ENCODE data around the gene PSMD5. TPM values are rescaled to one million over a fixed set of nuclear protein-coding genes. Genes with fewer than 3 reads are reported as not detected.

PSMD5 gene
- total and polyA plus RNA-seq, 10 of the 15 experiments (the other 5 are each of a cell fraction or from before 2014, with no cell fraction given): 8.8 to 47.7 (median 25.1) TPM

DNA sequence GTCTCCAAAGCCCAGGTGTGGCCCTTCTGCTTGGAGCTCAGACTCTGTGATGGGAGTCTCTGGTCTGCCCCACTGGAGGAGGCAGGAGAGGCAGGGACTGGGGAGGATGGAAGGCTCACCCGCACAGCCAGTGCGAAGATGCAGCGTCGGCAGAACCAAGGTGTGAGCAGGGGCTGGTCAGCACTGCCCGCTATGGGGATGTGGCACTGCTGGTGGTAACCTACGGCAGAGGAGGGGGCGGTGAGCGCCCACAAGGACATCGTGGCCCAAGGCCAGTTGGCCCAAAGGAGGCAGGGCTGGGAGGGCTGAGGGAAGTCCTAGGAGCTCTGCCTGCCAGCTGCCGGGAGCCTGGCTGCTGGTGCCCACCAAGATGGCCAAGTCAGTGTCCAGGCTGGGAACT is 27.0 kb upstream of the PSMD5 start:
- ChIA-PET CTCF (interaction anchor here (0.5 to 6.0 kb wide), 23 partner anchors 9 to 408 kb away, joined by 3 to 70 read pairs (median 6); partner anchors contain the start of gene TRAF1), RAD21 (ENCODE audit: unreplicated experiment) (interaction anchor here (0.8 to 3.7 kb wide), 11 partner anchors 27 to 190 kb away, joined by 3 to 34 read pairs (median 5); partner anchors contain the start of gene TRAF1), SMC1A (ENCODE audit: uncharacterized antibody, unreplicated experiment) (interaction anchor here (0.7 to 4.6 kb wide), 15 partner anchors 17 to 190 kb away, joined by 3 to 57 read pairs (median 5); no protein-coding TSS in a partner anchor), POLR2A (interaction anchor here (0.7 to 1.7 kb wide), 9 partner anchors 9 to 65 kb away, joined by 3 to 6 read pairs (median 3); partner anchors contain the start of gene TRAF1)
- intact Hi-C loops (cut with micrococcal nuclease; ENCODE audit: unreplicated experiment) (loop anchor here (2.0 kb wide), 2 partner anchors 27 to 67 kb away; partner anchors contain the start of gene PSMD5), in situ Hi-C loops (cut with MboI) (loop anchor here (5.0 kb wide), 1 partner anchor 68 kb away; no protein-coding TSS in a partner anchor)
- no TSS peak for BruUV-seq (replicated peaks)
- Histone ChIP-seq H3K4me2 (ENCODE audit: control insufficient read depth, insufficient read depth) (peak overlapping the region; percentile 94), H2AFZ (ENCODE audit: control insufficient read depth, low read depth, low read length) (no peak overlapping the region), H3K4me1 (ENCODE audit: control insufficient read depth, insufficient read depth, low read length) (peaks cover 11% of the 10 kb centered on the region), H3K27ac (ENCODE audit: control insufficient read depth, insufficient read depth) (no peak overlapping the region), H3K9me3 (replicated peaks; ENCODE audit: control insufficient read depth, insufficient read depth, low read length) (no peaks in the 10 kb centered on the region), H3K79me2 (ENCODE audit: control insufficient read depth, insufficient read depth, low read length) (peaks cover 3% of the 10 kb centered on the region), H3K4me3 (no peak overlapping the region), H3K27me3 (replicated peaks in 1 of 2; ENCODE audit: control insufficient read depth in 2 of 2, insufficient read depth in 2 of 2, low read length in 1 of 2) (no peaks in the 10 kb centered on the region), H3K9ac (ENCODE audit: control insufficient read depth, insufficient read depth, low read length) (no peak overlapping the region), H4K20me1 (ENCODE audit: control insufficient read depth, insufficient read depth) (no peaks in the 10 kb centered on the region), H3K36me3 (ENCODE audit: control insufficient read depth in 2 of 2, insufficient read depth in 2 of 2, low read length in 1 of 2) (peaks cover 24 to 37% of the 10 kb centered on the region in 2 experiments)
- TF ChIP-seq, protein P1, sequence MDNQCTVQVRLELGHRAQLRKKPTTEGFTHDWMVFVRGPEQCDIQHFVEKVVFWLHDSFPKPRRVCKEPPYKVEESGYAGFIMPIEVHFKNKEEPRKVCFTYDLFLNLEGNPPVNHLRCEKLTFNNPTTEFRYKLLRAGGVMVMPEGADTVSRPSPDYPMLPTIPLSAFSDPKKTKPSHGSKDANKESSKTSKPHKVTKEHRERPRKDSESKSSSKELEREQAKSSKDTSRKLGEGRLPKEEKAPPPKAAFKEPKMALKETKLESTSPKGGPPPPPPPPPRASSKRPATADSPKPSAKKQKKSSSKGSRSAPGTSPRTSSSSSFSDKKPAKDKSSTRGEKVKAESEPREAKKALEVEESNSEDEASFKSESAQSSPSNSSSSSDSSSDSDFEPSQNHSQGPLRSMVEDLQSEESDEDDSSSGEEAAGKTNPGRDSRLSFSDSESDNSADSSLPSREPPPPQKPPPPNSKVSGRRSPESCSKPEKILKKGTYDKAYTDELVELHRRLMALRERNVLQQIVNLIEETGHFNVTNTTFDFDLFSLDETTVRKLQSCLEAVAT (IDR thresholded peaks at IDR 0.05): peak; percentile 82
- TF ChIP-seq EP300 (IDR thresholded peaks at IDR 0.05; ENCODE audit: borderline replicate concordance in 1 of 2, control insufficient read depth in 1 of 2, low read depth in 2 of 2, low read length in 2 of 2): no peak
- no peak for FAIRE-seq
- no peak for ATAC-seq
- no peak for DNase-seq (ENCODE audit: low read depth, low spot score)
- WGBS (ENCODE audit: insufficient coverage, insufficient replicate concordance, low lambda C conversion rate, missing lambda C conversion rate): 93% methylated on average over 10 of the region's 10 CpGs

DNA sequence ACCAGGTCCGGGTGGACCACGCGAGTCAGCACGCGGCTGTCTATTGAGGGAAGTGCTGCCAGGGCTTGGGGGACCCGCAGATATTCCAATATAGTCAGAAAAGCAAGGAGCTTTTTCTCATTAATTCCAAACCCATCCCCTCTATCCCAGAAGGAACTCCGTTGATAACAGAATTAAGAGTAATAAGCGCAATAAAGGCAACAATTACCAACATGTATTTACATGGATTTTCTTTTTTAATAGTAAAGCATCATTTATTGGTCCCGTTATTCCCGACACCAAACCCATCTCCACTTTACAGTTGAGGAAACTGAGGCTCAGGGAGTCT is 26.6 kb upstream of the PSMD5 start:
- H2AFZ ChIP-seq (ENCODE audit: control insufficient read depth, low read depth, low read length): peak overlapping the region; percentile 89
- no peak for ATAC-seq
- WGBS (ENCODE audit: insufficient coverage, insufficient replicate concordance, low lambda C conversion rate, missing lambda C conversion rate): 26% methylated on average over 10 of the region's 10 CpGs
- H3K79me2 ChIP-seq (ENCODE audit: control insufficient read depth, insufficient read depth, low read length): peaks cover under 1% of the 10 kb centered on the region
- H4K20me1 ChIP-seq (ENCODE audit: control insufficient read depth, insufficient read depth): no peaks in the 10 kb centered on the region
- no peak for FAIRE-seq
- ChIA-PET CTCF (interaction anchor here (0.5 to 6.0 kb wide), 28 partner anchors 9 to 408 kb away, joined by 3 to 70 read pairs (median 4); partner anchors contain the start of gene TRAF1), SMC1A (ENCODE audit: uncharacterized antibody, unreplicated experiment) (interaction anchor here (0.7 to 4.6 kb wide), 14 partner anchors 17 to 191 kb away, joined by 3 to 57 read pairs (median 5); no protein-coding TSS in a partner anchor), RAD21 (ENCODE audit: unreplicated experiment) (interaction anchor here (0.7 to 3.7 kb wide), 12 partner anchors 18 to 191 kb away, joined by 3 to 34 read pairs (median 4); partner anchors contain the start of gene TRAF1), POLR2A (interaction anchor here (0.7 to 2.4 kb wide), 9 partner anchors 9 to 65 kb away, joined by 3 to 11 read pairs (median 3); partner anchors contain the start of gene TRAF1)
- peak overlapping the region; percentile 94 for H3K4me2 ChIP-seq (ENCODE audit: control insufficient read depth, insufficient read depth)
- intact Hi-C loops (cut with micrococcal nuclease; ENCODE audit: unreplicated experiment) (loop anchor here (2.0 kb wide), 2 partner anchors 27 to 67 kb away; partner anchors contain the start of gene PSMD5), in situ Hi-C loops (cut with MboI) (no loop called here)
- H3K27me3 ChIP-seq (replicated peaks in 1 of 2; ENCODE audit: control insufficient read depth in 2 of 2, insufficient read depth in 2 of 2, low read length in 1 of 2): no peaks in the 10 kb centered on the region
- H3K9me3 ChIP-seq (replicated peaks; ENCODE audit: control insufficient read depth, insufficient read depth, low read length): no peaks in the 10 kb centered on the region
- peak overlapping the region; percentile 61 for H3K27ac ChIP-seq (ENCODE audit: control insufficient read depth, insufficient read depth)
- TSS peak; percentile 74 for BruUV-seq (replicated peaks)
- TF ChIP-seq NR2F1 (conservative IDR thresholded peaks at IDR 0.05): 0 out of 2 replicates have a peak, but pooled peaks have one; percentile 3
- TF ChIP-seq IKZF1 (conservative IDR thresholded peaks at IDR 0.05): 0 out of 2 replicates have a peak, but pooled peaks have one; percentile 24
- TF ChIP-seq, protein P1 (IDR thresholded peaks at IDR 0.05): no peak
- TF ChIP-seq, protein P2, sequence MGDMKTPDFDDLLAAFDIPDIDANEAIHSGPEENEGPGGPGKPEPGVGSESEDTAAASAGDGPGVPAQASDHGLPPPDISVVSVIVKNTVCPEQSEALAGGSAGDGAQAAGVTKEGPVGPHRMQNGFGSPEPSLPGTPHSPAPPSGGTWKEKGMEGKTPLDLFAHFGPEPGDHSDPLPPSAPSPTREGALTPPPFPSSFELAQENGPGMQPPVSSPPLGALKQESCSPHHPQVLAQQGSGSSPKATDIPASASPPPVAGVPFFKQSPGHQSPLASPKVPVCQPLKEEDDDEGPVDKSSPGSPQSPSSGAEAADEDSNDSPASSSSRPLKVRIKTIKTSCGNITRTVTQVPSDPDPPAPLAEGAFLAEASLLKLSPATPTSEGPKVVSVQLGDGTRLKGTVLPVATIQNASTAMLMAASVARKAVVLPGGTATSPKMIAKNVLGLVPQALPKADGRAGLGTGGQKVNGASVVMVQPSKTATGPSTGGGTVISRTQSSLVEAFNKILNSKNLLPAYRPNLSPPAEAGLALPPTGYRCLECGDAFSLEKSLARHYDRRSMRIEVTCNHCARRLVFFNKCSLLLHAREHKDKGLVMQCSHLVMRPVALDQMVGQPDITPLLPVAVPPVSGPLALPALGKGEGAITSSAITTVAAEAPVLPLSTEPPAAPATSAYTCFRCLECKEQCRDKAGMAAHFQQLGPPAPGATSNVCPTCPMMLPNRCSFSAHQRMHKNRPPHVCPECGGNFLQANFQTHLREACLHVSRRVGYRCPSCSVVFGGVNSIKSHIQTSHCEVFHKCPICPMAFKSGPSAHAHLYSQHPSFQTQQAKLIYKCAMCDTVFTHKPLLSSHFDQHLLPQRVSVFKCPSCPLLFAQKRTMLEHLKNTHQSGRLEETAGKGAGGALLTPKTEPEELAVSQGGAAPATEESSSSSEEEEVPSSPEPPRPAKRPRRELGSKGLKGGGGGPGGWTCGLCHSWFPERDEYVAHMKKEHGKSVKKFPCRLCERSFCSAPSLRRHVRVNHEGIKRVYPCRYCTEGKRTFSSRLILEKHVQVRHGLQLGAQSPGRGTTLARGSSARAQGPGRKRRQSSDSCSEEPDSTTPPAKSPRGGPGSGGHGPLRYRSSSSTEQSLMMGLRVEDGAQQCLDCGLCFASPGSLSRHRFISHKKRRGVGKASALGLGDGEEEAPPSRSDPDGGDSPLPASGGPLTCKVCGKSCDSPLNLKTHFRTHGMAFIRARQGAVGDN (IDR thresholded peaks at IDR 0.05): peak; percentile 96; the same call in 1 of the 2 replicates
- 0 out of 2 replicates have a peak, but pooled peaks have one; percentile 2 for TF ChIP-seq NBN (IDR thresholded peaks at IDR 0.05)
- TF ChIP-seq ZNF207 (IDR thresholded peaks at IDR 0.05; ENCODE audit: borderline replicate concordance): peak; percentile 80; the same call in 1 of the 2 replicates
- H3K4me3 ChIP-seq: peak overlapping the region; percentile 73; the same call in 1 of the 2 replicates
- peaks cover 20 to 36% of the 10 kb centered on the region in 2 experiments for H3K36me3 ChIP-seq (ENCODE audit: control insufficient read depth in 2 of 2, insufficient read depth in 2 of 2, low read length in 1 of 2)
- DNase-seq (ENCODE audit: low read depth, low spot score): no peak
- H3K4me1 ChIP-seq (ENCODE audit: control insufficient read depth, insufficient read depth, low read length): peaks cover 11% of the 10 kb centered on the region
- peak overlapping the region; percentile 50; the same call in 1 of the 2 replicates for H3K9ac ChIP-seq (ENCODE audit: control insufficient read depth, insufficient read depth, low read length)

Measured in GM12878 (cell line).